Stomach (tissue), 4 donors: ENCODE results near the gene EFCAB3.
"Not testable (repeated sequence)": the region's sequence is repeated elsewhere in the genome, so short reads cannot be mapped to it uniquely, and the experiment has no call there.

ENCODE experiments used
- EP300 ChIP-seq: sonication (generic); formaldehyde crosslinking; IDR thresholded peaks from one replicate; pipeline ENCODE4 v1.6.1; 2017; ENCODE audit warnings: antibody characterized with exemption
- POLR2A ChIP-seq, 4 donors: fragments of 450-650 bp; IDR thresholded peaks; one replicate each; pipeline ENCODE4 v1.6.1; 2016; ENCODE audit warnings: antibody characterized with exemption in 4 of 4, control low read depth in 2 of 4, mild to moderate bottlenecking in 1 of 4, moderate library complexity in 1 of 4
- POLR2AphosphoS5 ChIP-seq, 3 donors: sonication (generic); formaldehyde crosslinking; IDR thresholded peaks; one replicate each; pipeline ENCODE4 v1.6.1; 2016; ENCODE audit warnings: antibody characterized with exemption in 3 of 3
- TF ChIP-seq, protein P1 (sequence below), 7 experiments: fragments of 450-650 bp in 4 of 7; fragments of 200-600 bp in 3 of 7; sonication (generic) in 3 of 7; IDR thresholded peaks; one replicate each; pipeline ENCODE4 v1.5.1; 2016 to 2019; ENCODE audit warnings: antibody characterized with exemption in 7 of 7, control low read depth in 2 of 7, mild to moderate bottlenecking in 1 of 7

DNA sequence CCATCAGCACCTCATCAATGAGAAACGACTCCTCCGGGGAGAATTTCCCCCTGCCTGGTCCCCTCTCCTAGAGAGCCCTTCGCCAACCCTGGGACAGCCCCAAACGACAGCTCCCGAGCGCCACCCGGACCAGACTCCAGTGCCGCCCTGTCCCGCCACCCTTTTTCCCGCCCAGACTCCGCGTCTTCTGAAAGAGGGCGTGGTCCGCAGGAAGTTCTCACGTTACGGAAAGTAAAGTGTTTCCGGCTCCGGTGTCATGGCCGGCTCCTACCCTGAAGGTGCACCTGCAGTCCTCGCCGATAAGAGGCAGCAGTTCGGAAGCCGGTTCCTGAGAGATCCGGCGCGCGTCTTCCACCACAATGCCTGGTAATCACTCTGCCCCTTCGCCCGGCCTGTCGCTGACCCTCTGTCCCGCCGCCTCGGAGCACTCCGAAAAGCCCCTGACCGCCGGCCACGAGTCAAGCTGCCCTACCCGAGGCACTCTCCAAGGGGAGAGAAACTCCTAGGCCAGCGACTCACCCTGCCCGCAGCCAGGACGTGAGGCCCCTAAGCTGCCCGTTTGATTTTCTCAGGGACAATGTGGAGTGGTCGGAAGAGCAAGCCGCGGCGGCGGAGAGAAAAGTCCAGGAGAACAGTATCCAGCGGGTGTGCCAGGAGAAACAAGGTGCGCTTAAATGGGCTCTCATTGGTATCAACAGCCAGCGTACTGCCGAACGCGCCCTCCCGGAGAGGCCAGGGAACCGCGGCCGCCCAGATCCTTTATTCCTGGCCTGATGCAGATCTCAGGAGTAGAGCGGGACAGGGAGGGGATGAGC lies 43.5 kb downstream of the EFCAB3 start, which contains the start of gene METTL2A:
- TF ChIP-seq, protein P1, sequence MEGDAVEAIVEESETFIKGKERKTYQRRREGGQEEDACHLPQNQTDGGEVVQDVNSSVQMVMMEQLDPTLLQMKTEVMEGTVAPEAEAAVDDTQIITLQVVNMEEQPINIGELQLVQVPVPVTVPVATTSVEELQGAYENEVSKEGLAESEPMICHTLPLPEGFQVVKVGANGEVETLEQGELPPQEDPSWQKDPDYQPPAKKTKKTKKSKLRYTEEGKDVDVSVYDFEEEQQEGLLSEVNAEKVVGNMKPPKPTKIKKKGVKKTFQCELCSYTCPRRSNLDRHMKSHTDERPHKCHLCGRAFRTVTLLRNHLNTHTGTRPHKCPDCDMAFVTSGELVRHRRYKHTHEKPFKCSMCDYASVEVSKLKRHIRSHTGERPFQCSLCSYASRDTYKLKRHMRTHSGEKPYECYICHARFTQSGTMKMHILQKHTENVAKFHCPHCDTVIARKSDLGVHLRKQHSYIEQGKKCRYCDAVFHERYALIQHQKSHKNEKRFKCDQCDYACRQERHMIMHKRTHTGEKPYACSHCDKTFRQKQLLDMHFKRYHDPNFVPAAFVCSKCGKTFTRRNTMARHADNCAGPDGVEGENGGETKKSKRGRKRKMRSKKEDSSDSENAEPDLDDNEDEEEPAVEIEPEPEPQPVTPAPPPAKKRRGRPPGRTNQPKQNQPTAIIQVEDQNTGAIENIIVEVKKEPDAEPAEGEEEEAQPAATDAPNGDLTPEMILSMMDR (IDR thresholded peaks at IDR 0.05) = peak in 3 of 7 experiments; percentile 28 to 38 (median 30)
- TF ChIP-seq POLR2A (IDR thresholded peaks at IDR 0.05); EP300: not testable (repeated sequence)
- TF ChIP-seq POLR2AphosphoS5 (IDR thresholded peaks at IDR 0.05) = peak; percentile 47 to 87 (median 71)
